HCT116 (cell line): ENCODE measurements around the gene RANBP6. TPM values are rescaled to one million over a fixed set of nuclear protein-coding genes. Genes with fewer than 3 reads are reported as not detected.

Experiments
- ATAC-seq: fragments of 200-7000 bp; cut with Tn5 transposase; 2 replicates; pipeline ENCODE4 v1.9.1; 2020; ENCODE audit warnings: mild to moderate bottlenecking, moderate library complexity
- BruUV-seq: library from RNA; stranded (reverse); fragments of 400-500 nt; replicated peaks from 2 replicates; lab custom pipeline; 2021; lab: Mats Ljungman, UMichigan
- CTCF ChIA-PET: fragments of 300-600 bp; sonication (Branson Sonifier 250); formaldehyde crosslinking; loops from one replicate; lab custom pipeline; 2021; ENCODE audit warnings: antibody characterized with exemption; lab: Charles Lee
- POLR2A ChIA-PET: fragments of 300-600, 350-600 bp; sonication (Branson Sonifier 250); formaldehyde crosslinking; loops from one replicate; lab custom pipeline; 2021; ENCODE audit warnings: antibody characterized with exemption; lab: Charles Lee
- RAD21 ChIA-PET, 2 experiments: fragments of 300-600 bp; sonication (Branson Sonifier 250); formaldehyde crosslinking; loops; one replicate each; lab custom pipeline; 2023; ENCODE audit warnings: low total read pairs in 2 of 2; ENCODE audit not compliant: uncharacterized antibody in 2 of 2, unreplicated experiment in 2 of 2, low non-redundant PET in 1 of 2; lab: Charles Lee
- DNase-seq: peaks from one replicate; pipeline ENCODE4 v3.0.0-alpha.2; 2010; ENCODE audit warnings: low read depth, low spot score
- H2AFZ ChIP-seq: fragments of 200-600 bp; shearing (Covaris generic), sonication (generic); 2 replicates; pipeline ENCODE4 v1.6.1; 2017; ENCODE audit warnings: low read depth, mixed run types, mixed read lengths, antibody characterized with exemption, low read length; ENCODE audit not compliant: poor library complexity, severe bottlenecking
- H3K27ac ChIP-seq: 2 replicates; pipeline ENCODE4 v1.5.1; 2012; ENCODE audit warnings: low read depth, low read length
- H3K27me3 ChIP-seq: fragments of 200-600 bp; sonication (generic); 2 replicates; pipeline ENCODE4 v1.6.1; 2016; ENCODE audit warnings: mixed run types, low read length, mixed read lengths; ENCODE audit not compliant: insufficient read depth
- H3K36me3 ChIP-seq, 2 experiments: fragments of 200-500 bp in 1 of 2; fragments of 200-600 bp in 1 of 2; sonication (Bioruptor generic) in 1 of 2; sonication (generic) in 1 of 2; 2 replicates each; pipeline versions ENCODE4 v1.5.1 to v1.6.1; 2014 to 2016; ENCODE audit warnings: low read length in 2 of 2, inconsistent platforms in 1 of 2, mixed read lengths in 1 of 2, mixed run types in 1 of 2; ENCODE audit not compliant: insufficient read depth in 2 of 2, control insufficient read depth in 1 of 2
- H3K4me1 ChIP-seq, 2 experiments: fragments of 200-600 bp in 1 of 2; sonication (generic) in 1 of 2; 2 replicates each; pipeline versions ENCODE4 v1.5.1 to v1.6.1; 2012 to 2017; ENCODE audit warnings: low read length in 2 of 2, inconsistent platforms in 1 of 2, mild to moderate bottlenecking in 1 of 2, mixed read lengths in 1 of 2, mixed run types in 1 of 2, moderate library complexity in 1 of 2; ENCODE audit not compliant: insufficient read depth in 2 of 2, control insufficient read depth in 1 of 2
- H3K4me2 ChIP-seq: fragments of 200-600 bp; sonication (generic); 2 replicates; pipeline ENCODE4 v1.6.1; 2017; ENCODE audit warnings: mixed run types, low read length, mixed read lengths
- H3K4me3 ChIP-seq, 2 experiments: fragments of 200-600 bp in 1 of 2; sonication (generic) in 1 of 2; replicated peaks in 1 of 2; 2 replicates each; pipeline ENCODE4 v1.5.1; 2011 to 2016; ENCODE audit warnings: low read length in 2 of 2, control low read depth in 1 of 2, low read depth in 1 of 2, mild to moderate bottlenecking in 1 of 2, mixed read lengths in 1 of 2, mixed run types in 1 of 2
- H3K79me2 ChIP-seq: fragments of 200-600 bp; sonication (generic); 2 replicates; pipeline ENCODE4 v1.6.1; 2017; ENCODE audit warnings: mild to moderate bottlenecking, mixed run types, low read length, moderate library complexity, mixed read lengths; ENCODE audit not compliant: insufficient read depth
- H3K9ac ChIP-seq: fragments of 200-600 bp; sonication (generic); 2 replicates; pipeline ENCODE4 v1.6.1; 2016; ENCODE audit warnings: low read length, mixed read lengths
- H3K9me2 ChIP-seq: fragments of 200-600 bp; sonication (generic), shearing (Covaris generic); 2 replicates; pipeline ENCODE4 v1.6.1; 2017; ENCODE audit warnings: mixed run types, mild to moderate bottlenecking, moderate library complexity; ENCODE audit not compliant: insufficient read depth
- H3K9me3 ChIP-seq, 2 experiments: fragments of 200-500 bp in 1 of 2; fragments of 200-600 bp in 1 of 2; sonication (Bioruptor generic) in 1 of 2; sonication (generic) in 1 of 2; 2 replicates each; pipeline ENCODE4 v1.6.1; 2014 to 2017; ENCODE audit warnings: low read length in 2 of 2, mixed read lengths in 2 of 2, inconsistent platforms in 1 of 2, low read depth in 1 of 2, mild to moderate bottlenecking in 1 of 2, mixed run types in 1 of 2, moderate library complexity in 1 of 2; ENCODE audit not compliant: control insufficient read depth in 1 of 2, insufficient read depth in 1 of 2
- H4K20me1 ChIP-seq: fragments of 200-600 bp; sonication (generic), shearing (Covaris generic); 2 replicates; pipeline ENCODE4 v1.6.1; 2017; ENCODE audit warnings: mixed run types, mild to moderate bottlenecking, moderate library complexity; ENCODE audit not compliant: insufficient read depth
- CTCF ChIP-seq, 3 experiments: fragments of 200-600 bp in 1 of 3; sonication (generic) in 1 of 3; IDR thresholded peaks in 2 of 3; conservative IDR thresholded peaks in 1 of 3; 2 replicates each; pipeline ENCODE4 v1.5.1; 2012 to 2017; ENCODE audit warnings: low read depth in 2 of 3, low read length in 2 of 3, antibody characterized with exemption in 1 of 3, borderline replicate concordance in 1 of 3, control low read depth in 1 of 3, mild to moderate bottlenecking in 1 of 3, mixed read lengths in 1 of 3, mixed run types in 1 of 3, moderate library complexity in 1 of 3; ENCODE audit not compliant: insufficient read depth in 1 of 3
- ELF1 ChIP-seq: IDR thresholded peaks from 2 replicates; pipeline ENCODE4 v1.6.1; 2012; ENCODE audit warnings: low read depth, borderline replicate concordance
- RAD21 ChIP-seq: IDR thresholded peaks from 2 replicates; pipeline ENCODE4 v1.6.1; 2012; ENCODE audit warnings: low read depth, mild to moderate bottlenecking
- REST ChIP-seq: IDR thresholded peaks from 2 replicates; pipeline ENCODE4 v1.6.1; 2012; ENCODE audit warnings: low read depth
- SIN3A ChIP-seq: IDR thresholded peaks from 2 replicates; pipeline ENCODE4 v1.6.1; 2012; ENCODE audit warnings: low read depth
- YY1 ChIP-seq: IDR thresholded peaks from 2 replicates; pipeline ENCODE4 v1.6.1; 2011; ENCODE audit warnings: low read length, low read depth, moderate library complexity, mild to moderate bottlenecking; ENCODE audit not compliant: insufficient replicate concordance; ENCODE audit errors: extremely low read depth
- intact Hi-C: fragments of 100-400 bp; cut with micrococcal nuclease; formaldehyde crosslinking; loops from 2 replicates; pipeline ENCODE4 v1.10.0; 2022
- total RNA-seq: library from RNA; stranded (reverse); gene quantifications from one replicate; pipeline ENCODE4 v1.2.1, GENCODE V29; 2021; ENCODE audit not compliant: unreplicated experiment

Gene RANBP6
- total RNA-seq, 1 experiment from 2014 or later, result 12.7 TPM

GRCh38 chr9:6054280-6055099 lies 39.1 kb upstream of the RANBP6 start:
- TF ChIP-seq REST, result no peak
- peak; percentile 25 for TF ChIP-seq YY1
- peak; percentile 79 to 85 (median 82) for TF ChIP-seq CTCF (IDR thresholded peaks at IDR 0.05 in 2 of 3, conservative IDR thresholded peaks at IDR 0.05 in 1 of 3; ENCODE audit: borderline replicate concordance in 1 of 3, insufficient read depth in 1 of 3, low read depth in 2 of 3, low read length in 2 of 3)
- peak; percentile 8; the same call in 1 of the 2 replicates for TF ChIP-seq ELF1
- TF ChIP-seq SIN3A, result no peak
- peak; percentile 76 for TF ChIP-seq RAD21
- H3K27ac ChIP-seq, result no peak overlapping the region
- no peak overlapping the region for H3K9ac ChIP-seq
- ATAC-seq (peak; percentile 93), DNase-seq (peak; percentile 78)
- no peaks in the 10 kb centered on the region for H3K36me3 ChIP-seq
- no peaks in the 10 kb centered on the region for H3K9me2 ChIP-seq
- H3K4me1 ChIP-seq, result no peaks in the 10 kb centered on the region
- ChIA-PET RAD21 (interaction anchor here (0.5 to 1.5 kb wide), 13 partner anchors 25 to 303 kb away, joined by 3 to 13 read pairs (median 3); no protein-coding TSS in a partner anchor), CTCF (interaction anchor here (0.6 to 3.2 kb wide), 39 partner anchors 8 to 685 kb away, joined by 3 to 129 read pairs (median 5); partner anchors contain the start of genes ERMP1 and UHRF2), POLR2A (interaction anchor here (1.6 kb wide), 1 partner anchor 252 kb away, joined by 6 read pairs; no protein-coding TSS in a partner anchor)
- peak overlapping the region; percentile 18; the same call in 1 of the 2 replicates for H3K4me2 ChIP-seq
- H3K27me3 ChIP-seq, result no peaks in the 10 kb centered on the region
- intact Hi-C loops, result loop anchor here (1.0 to 10.0 kb wide), 8 partner anchors 140 to 684 kb away; no protein-coding TSS in a partner anchor
- H4K20me1 ChIP-seq, result no peaks in the 10 kb centered on the region
- H2AFZ ChIP-seq, result peak overlapping the region; percentile 81
- H3K4me3 ChIP-seq, result no peak overlapping the region
- H3K79me2 ChIP-seq, result no peaks in the 10 kb centered on the region
- H3K9me3 ChIP-seq, result no peaks in the 10 kb centered on the region
- BruUV-seq, result no TSS peak
